SK-N-SH (cell line): ENCODE data around the gene RCAN2. TPM values are rescaled to one million over a fixed set of nuclear protein-coding genes. Genes with fewer than 3 reads are reported as not detected.

ENCODE experiments used
- CTCF ChIA-PET: fragments of 300-600, 350-600 bp; formaldehyde crosslinking; extraction: SDS; loops from one replicate; lab custom pipeline; 2021; lab: Yijun Ruan, JAX
- POLR2A ChIA-PET: fragments of 350-600 bp; sonication (Branson Sonifier 250); formaldehyde crosslinking; extraction: SDS; loops from one replicate; lab custom pipeline; 2020; ENCODE audit warnings: antibody characterized with exemption, inconsistent platforms; lab: Yijun Ruan, JAX
- DNase-seq: peaks from one replicate; pipeline ENCODE4 v3.0.0; 2012
- H2AFZ ChIP-seq: fragments of 200-600 bp; sonication (generic); 2 replicates; pipeline ENCODE4 v1.8.1; 2016; ENCODE audit warnings: antibody characterized with exemption, mild to moderate bottlenecking, low read depth
- H3F3A ChIP-seq: fragments of 200-600 bp; sonication (generic); replicated peaks from 2 replicates; pipeline ENCODE3; 2016; ENCODE audit warnings: antibody characterized with exemption, mild to moderate bottlenecking; ENCODE audit not compliant: insufficient read depth
- H3K27ac ChIP-seq, 2 experiments: fragments of 200-500 bp in 1 of 2; fragments of 200-600 bp in 1 of 2; sonication (Bioruptor generic) in 1 of 2; sonication (generic), shearing (Covaris generic) in 1 of 2; 2 replicates each; pipeline versions ENCODE4 v1.5.1 to v1.6.1; 2014 to 2016; ENCODE audit warnings: low read depth in 2 of 2, inconsistent platforms in 1 of 2, low read length in 1 of 2, mild to moderate bottlenecking in 1 of 2, mixed read lengths in 1 of 2
- H3K27me3 ChIP-seq: fragments of 200-600 bp; sonication (generic), shearing (Covaris generic); 2 replicates; pipeline ENCODE4 v1.6.1; 2016; ENCODE audit warnings: mixed run types; ENCODE audit not compliant: insufficient read depth
- H3K36me3 ChIP-seq, 2 experiments: fragments of 200-500 bp in 1 of 2; fragments of 200-600 bp in 1 of 2; sonication (Bioruptor generic) in 1 of 2; sonication (generic) in 1 of 2; replicated peaks in 1 of 2; 2 replicates each; pipeline versions ENCODE3 to v1.5.1; 2014 to 2016; ENCODE audit warnings: low read length in 1 of 2, mild to moderate bottlenecking in 1 of 2; ENCODE audit not compliant: insufficient read depth in 2 of 2, control insufficient read depth in 1 of 2
- H3K4me1 ChIP-seq, 2 experiments: fragments of 200-500 bp in 1 of 2; fragments of 200-600 bp in 1 of 2; sonication (Bioruptor generic) in 1 of 2; sonication (generic), shearing (Covaris generic) in 1 of 2; 2 replicates each; pipeline versions ENCODE4 v1.5.1 to v1.6.1; 2014 to 2016; ENCODE audit warnings: low read depth in 1 of 2, low read length in 1 of 2, mixed run types in 1 of 2; ENCODE audit not compliant: insufficient read depth in 2 of 2, control insufficient read depth in 1 of 2
- H3K4me2 ChIP-seq: fragments of 200-600 bp; sonication (generic), shearing (Covaris generic); 2 replicates; pipeline ENCODE4 v1.6.1; 2017; ENCODE audit warnings: mixed run types
- H3K4me3 ChIP-seq, 2 experiments: fragments of 200-500 bp in 1 of 2; fragments of 200-600 bp in 1 of 2; sonication (Bioruptor generic) in 1 of 2; sonication (generic), shearing (Covaris generic) in 1 of 2; 2 replicates each; pipeline versions ENCODE4 v1.5.1 to v1.8.1; 2014 to 2016; ENCODE audit warnings: low read depth in 2 of 2, inconsistent platforms in 1 of 2, low read length in 1 of 2, mild to moderate bottlenecking in 1 of 2, mixed read lengths in 1 of 2, moderate library complexity in 1 of 2
- H3K79me2 ChIP-seq: fragments of 200-600 bp; sonication (generic); 2 replicates; pipeline ENCODE4 v1.8.1; 2017; ENCODE audit warnings: mild to moderate bottlenecking; ENCODE audit not compliant: insufficient read depth
- H3K9ac ChIP-seq: fragments of 200-600 bp; sonication (generic); 2 replicates; pipeline ENCODE4 v1.6.1; 2017; ENCODE audit warnings: mixed run types
- H3K9me2 ChIP-seq: fragments of 200-600 bp; sonication (generic); 2 replicates; pipeline ENCODE4 v1.6.1; 2017; ENCODE audit warnings: mixed run types
- H3K9me3 ChIP-seq: fragments of 200-600 bp; sonication (generic); 2 replicates; pipeline ENCODE4 v1.6.1; 2017; ENCODE audit warnings: mixed run types, mild to moderate bottlenecking, moderate library complexity
- H4K20me1 ChIP-seq: fragments of 200-600 bp; sonication (generic); 2 replicates; pipeline ENCODE4 v1.6.1; 2017; ENCODE audit warnings: mild to moderate bottlenecking, mixed run types; ENCODE audit not compliant: insufficient read depth
- CHD2 ChIP-seq: fragments of 150-350 bp; IDR thresholded peaks from 2 replicates; pipeline ENCODE4 v1.6.1; 2018; ENCODE audit warnings: low read length; ENCODE audit not compliant: partially characterized antibody
- EP300 ChIP-seq, 2 experiments: IDR thresholded peaks; 2 replicates each; pipeline versions ENCODE4 v1.4.0 to v1.6.1; 2012; ENCODE audit warnings: borderline replicate concordance in 1 of 2, low read depth in 1 of 2, low read length in 1 of 2
- FOSL2 ChIP-seq: IDR thresholded peaks from 2 replicates; pipeline ENCODE4 v1.4.0; 2012; ENCODE audit warnings: low read depth, mild to moderate bottlenecking, moderate library complexity, borderline replicate concordance
- FOXJ3 ChIP-seq: sonication (generic); formaldehyde crosslinking; IDR thresholded peaks from 2 replicates; pipeline ENCODE4 v1.5.1; 2020; ENCODE audit warnings: mild to moderate bottlenecking, missing genetic modification reagents
- FOXM1 ChIP-seq: IDR thresholded peaks from 2 replicates; pipeline ENCODE4 v1.4.0; 2012; ENCODE audit warnings: low read depth, mild to moderate bottlenecking
- GABPA ChIP-seq: IDR thresholded peaks from 2 replicates; pipeline ENCODE4 v1.4.0; 2012; ENCODE audit warnings: low read depth, mild to moderate bottlenecking
- GATA2 ChIP-seq: sonication (generic); formaldehyde crosslinking; IDR thresholded peaks from 2 replicates; pipeline ENCODE4 v1.5.0; 2020; ENCODE audit warnings: mild to moderate bottlenecking, missing genetic modification reagents
- POLR2AphosphoS5 ChIP-seq: IDR thresholded peaks from 2 replicates; pipeline ENCODE4 v1.6.1; 2012; ENCODE audit warnings: low read depth, low read length
- SMC3 ChIP-seq: IDR thresholded peaks from 2 replicates; pipeline ENCODE4 v1.6.1; 2012; ENCODE audit warnings: low read depth, low read length, improper control_type of control experiment
- TAF1 ChIP-seq: IDR thresholded peaks from 2 replicates; pipeline ENCODE4 v1.6.1; 2012; ENCODE audit warnings: low read depth, mild to moderate bottlenecking, low read length, moderate library complexity, borderline replicate concordance
- TCF12 ChIP-seq: IDR thresholded peaks from 2 replicates; pipeline ENCODE4 v1.4.0; 2012
- WGBS: methylation state at CpG from one replicate; pipeline ENCODE4 v1.1.6; 2017; ENCODE audit warnings: low lambda C conversion rate; 5-methylcytosine and 5-hydroxymethylcytosine counted together
- polyA plus RNA-seq, 3 experiments: library from polyadenylated mRNA; depleted of rRNA; stranded (reverse); fragments of >200 nt; gene quantifications; 2 replicates each; pipeline ENCODE4 v1.2.3, GENCODE V29; 2012
- TF ChIP-seq, protein P1 (sequence below): fragments of 200-600 bp; sonication (generic); IDR thresholded peaks from 2 replicates; pipeline ENCODE4 v1.6.1; 2017; ENCODE audit warnings: antibody characterized with exemption, mild to moderate bottlenecking, moderate library complexity
- TF ChIP-seq, protein P2 (sequence below): IDR thresholded peaks from 2 replicates; pipeline ENCODE4 v1.4.0; 2012; ENCODE audit warnings: low read depth, borderline replicate concordance
- TF ChIP-seq, protein P3 (sequence below): fragments of 150-350 bp; IDR thresholded peaks from 2 replicates; pipeline ENCODE4 v1.6.1; 2016; ENCODE audit warnings: mild to moderate bottlenecking, low read depth, low read length
- TF ChIP-seq, protein P4 (sequence below): IDR thresholded peaks from 2 replicates; pipeline ENCODE4 v1.4.0; 2012; ENCODE audit warnings: low read depth, borderline replicate concordance

RCAN2 gene
- polyA plus RNA-seq, 1 of the 3 experiments (the other 2 are of a cell fraction), result not detected

DNA sequence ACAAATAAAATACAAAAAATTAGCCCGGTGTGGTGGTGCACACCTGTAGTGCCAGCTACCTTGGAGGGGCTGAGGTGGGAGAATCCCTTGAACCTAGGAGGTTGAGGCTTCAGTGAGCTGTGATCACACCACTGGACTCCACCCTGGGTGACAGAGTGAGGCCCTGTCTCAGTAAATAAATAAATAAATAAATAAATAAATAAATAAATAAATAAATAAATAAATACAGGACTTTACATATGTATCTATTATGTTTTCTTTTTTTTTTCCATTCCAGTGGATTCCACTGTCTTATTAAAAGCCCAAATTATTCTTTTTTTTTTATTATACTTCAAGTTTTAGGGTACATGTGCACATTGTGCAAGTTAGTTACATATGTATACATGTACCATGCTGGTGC lies 279.3 kb downstream of the RCAN2 start:
- CTCF ChIA-PET, result no interaction called here
- H3K4me3 ChIP-seq, result no peak overlapping the region

DNA sequence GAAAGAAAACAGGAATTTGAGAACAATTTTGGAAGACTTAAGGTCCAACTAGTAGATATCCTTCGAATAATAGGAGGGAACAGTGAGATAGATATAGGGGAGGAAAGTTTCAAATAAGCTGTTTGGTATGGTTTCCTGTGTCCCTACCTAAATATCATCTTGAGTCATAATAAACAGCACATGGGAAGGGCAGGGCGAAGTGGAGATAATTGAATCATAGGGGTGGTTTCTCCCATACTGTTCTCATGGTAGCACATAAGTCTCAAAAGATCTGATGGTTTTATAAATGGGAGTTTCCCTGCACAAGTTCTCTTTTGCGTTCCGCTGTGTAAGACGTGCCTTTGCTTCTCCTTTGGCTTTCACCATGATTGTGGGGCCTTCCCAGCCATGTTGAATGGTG lies 281.0 kb downstream of the RCAN2 start:
- Histone ChIP-seq H3K4me3 (no peak overlapping the region), H3K27me3 (no peaks in the 10 kb centered on the region), H3K9ac (no peak overlapping the region), H3K9me3 (no peaks in the 10 kb centered on the region), H3K36me3 (no peaks in the 10 kb centered on the region), H4K20me1 (no peaks in the 10 kb centered on the region), H3K4me2 (no peak overlapping the region), H3K4me1 (no peaks in the 10 kb centered on the region), H2AFZ (no peak overlapping the region), H3K79me2 (no peaks in the 10 kb centered on the region), H3K9me2 (no peaks in the 10 kb centered on the region), H3F3A (no peaks in the 10 kb centered on the region), H3K27ac (no peak overlapping the region)
- DNase-seq, result no peak
- 25% methylated on average over 5 of the region's 5 CpGs for WGBS
- ChIA-PET POLR2A (no interaction called here), CTCF (no interaction called here)
- TF ChIP-seq GABPA (no peak), FOSL2 (no peak), TAF1 (no peak), FOXM1 (no peak), GATA2 (no peak), SMC3 (no peak)
- TF ChIP-seq, protein P1, sequence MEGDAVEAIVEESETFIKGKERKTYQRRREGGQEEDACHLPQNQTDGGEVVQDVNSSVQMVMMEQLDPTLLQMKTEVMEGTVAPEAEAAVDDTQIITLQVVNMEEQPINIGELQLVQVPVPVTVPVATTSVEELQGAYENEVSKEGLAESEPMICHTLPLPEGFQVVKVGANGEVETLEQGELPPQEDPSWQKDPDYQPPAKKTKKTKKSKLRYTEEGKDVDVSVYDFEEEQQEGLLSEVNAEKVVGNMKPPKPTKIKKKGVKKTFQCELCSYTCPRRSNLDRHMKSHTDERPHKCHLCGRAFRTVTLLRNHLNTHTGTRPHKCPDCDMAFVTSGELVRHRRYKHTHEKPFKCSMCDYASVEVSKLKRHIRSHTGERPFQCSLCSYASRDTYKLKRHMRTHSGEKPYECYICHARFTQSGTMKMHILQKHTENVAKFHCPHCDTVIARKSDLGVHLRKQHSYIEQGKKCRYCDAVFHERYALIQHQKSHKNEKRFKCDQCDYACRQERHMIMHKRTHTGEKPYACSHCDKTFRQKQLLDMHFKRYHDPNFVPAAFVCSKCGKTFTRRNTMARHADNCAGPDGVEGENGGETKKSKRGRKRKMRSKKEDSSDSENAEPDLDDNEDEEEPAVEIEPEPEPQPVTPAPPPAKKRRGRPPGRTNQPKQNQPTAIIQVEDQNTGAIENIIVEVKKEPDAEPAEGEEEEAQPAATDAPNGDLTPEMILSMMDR, result no peak
- TF ChIP-seq, protein P2, sequence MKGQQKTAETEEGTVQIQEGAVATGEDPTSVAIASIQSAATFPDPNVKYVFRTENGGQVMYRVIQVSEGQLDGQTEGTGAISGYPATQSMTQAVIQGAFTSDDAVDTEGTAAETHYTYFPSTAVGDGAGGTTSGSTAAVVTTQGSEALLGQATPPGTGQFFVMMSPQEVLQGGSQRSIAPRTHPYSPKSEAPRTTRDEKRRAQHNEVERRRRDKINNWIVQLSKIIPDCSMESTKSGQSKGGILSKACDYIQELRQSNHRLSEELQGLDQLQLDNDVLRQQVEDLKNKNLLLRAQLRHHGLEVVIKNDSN, result no peak
- TF ChIP-seq, protein P3, sequence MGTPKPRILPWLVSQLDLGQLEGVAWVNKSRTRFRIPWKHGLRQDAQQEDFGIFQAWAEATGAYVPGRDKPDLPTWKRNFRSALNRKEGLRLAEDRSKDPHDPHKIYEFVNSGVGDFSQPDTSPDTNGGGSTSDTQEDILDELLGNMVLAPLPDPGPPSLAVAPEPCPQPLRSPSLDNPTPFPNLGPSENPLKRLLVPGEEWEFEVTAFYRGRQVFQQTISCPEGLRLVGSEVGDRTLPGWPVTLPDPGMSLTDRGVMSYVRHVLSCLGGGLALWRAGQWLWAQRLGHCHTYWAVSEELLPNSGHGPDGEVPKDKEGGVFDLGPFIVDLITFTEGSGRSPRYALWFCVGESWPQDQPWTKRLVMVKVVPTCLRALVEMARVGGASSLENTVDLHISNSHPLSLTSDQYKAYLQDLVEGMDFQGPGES, result no peak

More for the DNA sequence above, 279.3 kb downstream of the RCAN2 start:
- Histone ChIP-seq H3K9me2 (no peaks in the 10 kb centered on the region), H3K79me2 (no peaks in the 10 kb centered on the region), H3F3A (no peaks in the 10 kb centered on the region), H3K27ac (no peak overlapping the region), H3K9ac (no peak overlapping the region), H3K27me3 (no peaks in the 10 kb centered on the region), H3K4me2 (no peak overlapping the region), H3K9me3 (no peaks in the 10 kb centered on the region), H2AFZ (no peak overlapping the region), H3K36me3 (no peaks in the 10 kb centered on the region), H4K20me1 (no peaks in the 10 kb centered on the region), H3K4me1 (no peaks in the 10 kb centered on the region)
- POLR2A ChIA-PET, result no interaction called here
- TF ChIP-seq, protein P3, result no peak
- TF ChIP-seq FOXJ3 (no peak), POLR2AphosphoS5 (no peak), GABPA (no peak), CHD2 (no peak), EP300 (IDR thresholded peaks at IDR 0.05; ENCODE audit: borderline replicate concordance in 1 of 2, low read depth in 1 of 2, low read length in 1 of 2) (no peak), TCF12 (no peak)
- TF ChIP-seq, protein P4, sequence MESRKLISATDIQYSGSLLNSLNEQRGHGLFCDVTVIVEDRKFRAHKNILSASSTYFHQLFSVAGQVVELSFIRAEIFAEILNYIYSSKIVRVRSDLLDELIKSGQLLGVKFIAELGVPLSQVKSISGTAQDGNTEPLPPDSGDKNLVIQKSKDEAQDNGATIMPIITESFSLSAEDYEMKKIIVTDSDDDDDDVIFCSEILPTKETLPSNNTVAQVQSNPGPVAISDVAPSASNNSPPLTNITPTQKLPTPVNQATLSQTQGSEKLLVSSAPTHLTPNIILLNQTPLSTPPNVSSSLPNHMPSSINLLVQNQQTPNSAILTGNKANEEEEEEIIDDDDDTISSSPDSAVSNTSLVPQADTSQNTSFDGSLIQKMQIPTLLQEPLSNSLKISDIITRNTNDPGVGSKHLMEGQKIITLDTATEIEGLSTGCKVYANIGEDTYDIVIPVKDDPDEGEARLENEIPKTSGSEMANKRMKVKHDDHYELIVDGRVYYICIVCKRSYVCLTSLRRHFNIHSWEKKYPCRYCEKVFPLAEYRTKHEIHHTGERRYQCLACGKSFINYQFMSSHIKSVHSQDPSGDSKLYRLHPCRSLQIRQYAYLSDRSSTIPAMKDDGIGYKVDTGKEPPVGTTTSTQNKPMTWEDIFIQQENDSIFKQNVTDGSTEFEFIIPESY, result no peak
- no peak for DNase-seq
- 38% methylated on average over 1 of the region's 1 CpG for WGBS
